RWPE1 (cell line): Measurements from ENCODE around the gene FRYL.
"Not testable (repeated sequence)": the region's sequence is repeated elsewhere in the genome, so short reads cannot be mapped to it uniquely, and the experiment has no call there.

Source experiments
- CTCF ChIA-PET: fragments of 350-600 bp; sonication (Branson Sonifier 250); formaldehyde crosslinking; extraction: SDS; loops from one replicate; lab custom pipeline; 2021; lab: Yijun Ruan, JAX
- POLR2A ChIA-PET: fragments of 400-600 bp; formaldehyde crosslinking; extraction: SDS; loops from one replicate; lab custom pipeline; 2020; ENCODE audit warnings: antibody characterized with exemption; ENCODE audit not compliant: low non-redundant PET; lab: Yijun Ruan, JAX
- DNase-seq: peaks from one replicate; pipeline ENCODE4 v3.0.0; 2012; ENCODE audit warnings: low spot score
- H3K27ac ChIP-seq: fragments of 450-650 bp; 2 replicates; pipeline ENCODE4 v1.5.1; 2017
- TF ChIP-seq, protein P1 (sequence below): fragments of 450-650 bp; conservative IDR thresholded peaks from 2 replicates; pipeline ENCODE4 v1.5.1; 2017; ENCODE audit warnings: low read depth, mild to moderate bottlenecking

FRYL gene

DNA sequence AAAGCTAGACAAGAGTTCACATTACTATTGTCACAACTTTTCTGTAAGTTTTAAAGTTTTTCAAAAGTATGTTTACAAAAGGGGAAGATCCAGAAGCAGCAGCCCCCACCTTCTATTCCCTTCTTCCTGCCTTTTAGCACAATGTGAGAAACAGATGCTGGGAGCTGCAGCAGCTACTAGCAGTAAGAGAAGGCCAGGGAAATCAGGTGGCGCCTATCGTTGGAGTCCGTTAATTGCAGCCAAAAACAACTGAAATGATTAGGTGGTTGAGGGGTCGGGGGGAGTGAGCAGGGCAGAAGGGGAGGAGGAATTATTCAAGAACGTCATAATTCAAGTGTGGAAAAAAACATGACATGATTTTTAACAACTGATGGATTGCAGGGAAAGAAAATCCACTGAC is 27.4 kb downstream of the FRYL start:
- no peak for DNase-seq
- POLR2A ChIA-PET = no interaction called here
- CTCF ChIA-PET = no interaction called here
- H3K27ac ChIP-seq = no peak overlapping the region
- TF ChIP-seq, protein P1, sequence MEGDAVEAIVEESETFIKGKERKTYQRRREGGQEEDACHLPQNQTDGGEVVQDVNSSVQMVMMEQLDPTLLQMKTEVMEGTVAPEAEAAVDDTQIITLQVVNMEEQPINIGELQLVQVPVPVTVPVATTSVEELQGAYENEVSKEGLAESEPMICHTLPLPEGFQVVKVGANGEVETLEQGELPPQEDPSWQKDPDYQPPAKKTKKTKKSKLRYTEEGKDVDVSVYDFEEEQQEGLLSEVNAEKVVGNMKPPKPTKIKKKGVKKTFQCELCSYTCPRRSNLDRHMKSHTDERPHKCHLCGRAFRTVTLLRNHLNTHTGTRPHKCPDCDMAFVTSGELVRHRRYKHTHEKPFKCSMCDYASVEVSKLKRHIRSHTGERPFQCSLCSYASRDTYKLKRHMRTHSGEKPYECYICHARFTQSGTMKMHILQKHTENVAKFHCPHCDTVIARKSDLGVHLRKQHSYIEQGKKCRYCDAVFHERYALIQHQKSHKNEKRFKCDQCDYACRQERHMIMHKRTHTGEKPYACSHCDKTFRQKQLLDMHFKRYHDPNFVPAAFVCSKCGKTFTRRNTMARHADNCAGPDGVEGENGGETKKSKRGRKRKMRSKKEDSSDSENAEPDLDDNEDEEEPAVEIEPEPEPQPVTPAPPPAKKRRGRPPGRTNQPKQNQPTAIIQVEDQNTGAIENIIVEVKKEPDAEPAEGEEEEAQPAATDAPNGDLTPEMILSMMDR = no peak

DNA sequence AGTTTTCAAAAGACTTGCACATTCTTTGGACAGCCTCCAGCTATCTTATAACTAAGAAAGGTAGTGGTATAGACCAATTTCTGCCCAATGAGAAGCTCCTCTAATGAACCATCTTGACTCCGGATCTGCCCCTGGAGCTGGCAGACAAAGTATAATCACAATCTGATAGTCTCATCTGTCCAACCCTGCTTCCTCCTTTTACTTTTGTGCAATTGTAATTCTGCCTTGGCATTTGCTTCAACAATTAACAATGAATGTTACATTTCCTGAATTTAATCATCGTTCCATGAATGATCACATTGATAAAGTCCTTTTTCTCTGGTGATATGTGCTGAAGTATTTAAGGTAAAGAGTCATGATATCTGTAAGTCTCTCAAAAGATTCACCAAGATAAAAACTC is 27.8 kb downstream of the FRYL start:
- POLR2A ChIA-PET = no interaction called here
- no peak for DNase-seq
- TF ChIP-seq, protein P1 = no peak
- H3K27ac ChIP-seq = no peak overlapping the region
- CTCF ChIA-PET = no interaction called here

DNA sequence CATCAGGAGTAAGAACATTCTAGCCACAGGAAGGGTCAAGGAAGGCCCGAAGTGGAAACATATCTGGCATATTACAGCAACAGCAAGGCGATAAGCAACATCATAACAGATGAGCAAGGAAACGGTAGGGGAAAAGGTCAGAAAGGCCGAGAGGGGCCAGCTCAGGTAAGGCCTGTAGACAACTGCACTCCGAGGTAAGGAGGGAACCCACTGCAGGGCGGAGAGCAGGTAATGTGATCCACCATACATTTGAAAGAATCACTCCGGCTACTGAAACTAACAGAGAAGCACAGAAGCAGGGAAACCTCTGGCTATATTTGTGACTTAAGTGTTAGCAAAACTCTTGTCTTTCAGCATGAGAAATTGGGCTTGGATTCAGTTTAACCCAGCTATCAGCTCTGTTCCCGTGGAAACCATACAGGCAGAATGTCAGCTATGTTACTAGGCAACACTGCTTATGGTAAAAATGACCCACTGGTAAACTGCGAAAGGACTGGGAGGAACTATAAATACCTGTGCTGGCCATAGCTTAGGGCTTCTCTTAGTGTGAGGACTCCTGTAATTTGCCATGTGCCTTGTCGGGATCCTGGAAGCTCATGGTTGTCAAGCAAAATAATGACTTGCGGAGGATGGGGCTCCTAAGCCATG is 31.0 kb downstream of the FRYL start:
- TF ChIP-seq, protein P1 = no peak
- no peak for DNase-seq
- POLR2A ChIA-PET = no interaction called here
- H3K27ac ChIP-seq = no peak overlapping the region; the same call in 1 of the 2 replicates
- CTCF ChIA-PET = no interaction called here

DNA sequence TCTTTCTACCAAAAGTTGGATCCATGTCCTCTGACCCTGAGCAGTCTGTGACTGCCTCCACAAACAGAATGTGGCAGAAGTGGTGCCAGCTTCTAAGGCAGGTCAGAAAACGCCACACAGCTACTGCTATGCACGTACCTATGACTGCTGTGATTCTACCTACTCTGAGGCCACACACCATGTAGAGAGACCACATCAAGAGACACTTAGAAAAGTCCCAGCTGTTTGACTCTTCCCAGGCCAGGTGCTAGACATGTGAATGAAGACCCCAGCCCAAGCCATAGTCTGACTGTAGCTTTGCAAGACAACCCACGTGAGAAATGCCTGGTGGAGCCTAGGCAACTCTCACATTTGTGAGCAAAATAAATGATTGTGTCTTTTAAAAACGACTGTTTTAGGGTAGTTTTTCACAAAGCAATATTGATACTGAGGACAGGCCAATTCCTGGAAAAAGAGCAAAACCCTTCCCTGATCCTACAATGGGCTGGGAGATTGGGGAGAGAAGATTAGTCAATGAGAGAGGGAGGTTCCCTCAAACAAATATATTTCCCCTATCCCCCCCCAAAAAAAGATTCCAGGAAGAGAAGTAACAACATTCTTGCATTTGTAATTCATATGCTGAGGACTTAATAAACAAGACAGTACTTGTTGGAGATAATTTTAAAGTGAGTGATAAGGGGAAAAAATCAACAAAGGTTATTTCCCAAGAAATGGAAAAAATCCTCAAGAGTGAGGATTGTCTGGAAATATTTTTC is 33.3 kb downstream of the FRYL start:
- ChIA-PET POLR2A (no interaction called here), CTCF (interaction anchor here (0.5 to 0.6 kb wide), 2 partner anchors 10 to 510 kb away, joined by 3 to 4 read pairs; no protein-coding TSS in a partner anchor)
- TF ChIP-seq, protein P1 = no peak
- peak; percentile 85 for DNase-seq
- peak overlapping the region; percentile 75 for H3K27ac ChIP-seq

DNA sequence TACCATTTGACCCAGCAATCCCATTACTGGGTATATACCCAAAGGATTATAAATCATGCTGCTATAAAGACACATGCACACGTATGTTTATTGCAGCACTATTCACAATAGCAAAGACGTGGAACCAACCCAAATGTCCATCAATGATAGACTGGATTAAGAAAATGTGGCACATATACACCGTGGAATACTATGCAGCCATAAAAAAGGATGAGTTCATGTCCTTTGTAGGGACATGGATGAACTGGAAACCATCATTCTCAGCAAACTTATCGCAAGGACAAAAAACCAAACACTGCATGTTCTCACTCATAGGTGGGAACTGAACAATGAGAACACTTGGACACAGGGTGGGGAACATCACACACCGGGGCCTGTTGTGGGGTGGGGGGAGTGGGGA is 34.9 kb downstream of the FRYL start:
- H3K27ac ChIP-seq, DNase-seq, POLR2A ChIA-PET, CTCF ChIA-PET: not testable (repeated sequence)

DNA sequence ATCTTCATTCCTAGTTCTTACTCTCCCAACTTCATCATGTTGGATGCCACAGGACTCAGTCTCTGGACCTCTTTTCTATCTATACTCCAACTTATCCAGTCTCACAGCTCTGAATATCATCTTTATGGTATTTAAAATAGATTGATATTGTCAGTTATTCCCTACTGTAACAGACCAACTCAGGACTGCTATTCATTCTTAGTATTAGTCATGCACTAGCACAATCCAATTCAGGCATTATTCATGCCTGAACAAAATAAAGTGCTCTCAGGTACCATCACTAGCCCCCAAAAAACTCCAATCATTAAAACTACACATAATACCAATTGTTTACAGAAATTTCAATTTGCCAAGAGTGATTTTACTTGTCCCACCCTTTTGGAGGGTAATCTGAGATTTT is 37.7 kb downstream of the FRYL start:
- ChIA-PET CTCF (no interaction called here), POLR2A (no interaction called here)
- DNase-seq = peak; percentile 18
- TF ChIP-seq, protein P1 = no peak
- H3K27ac ChIP-seq = no peak overlapping the region

DNA sequence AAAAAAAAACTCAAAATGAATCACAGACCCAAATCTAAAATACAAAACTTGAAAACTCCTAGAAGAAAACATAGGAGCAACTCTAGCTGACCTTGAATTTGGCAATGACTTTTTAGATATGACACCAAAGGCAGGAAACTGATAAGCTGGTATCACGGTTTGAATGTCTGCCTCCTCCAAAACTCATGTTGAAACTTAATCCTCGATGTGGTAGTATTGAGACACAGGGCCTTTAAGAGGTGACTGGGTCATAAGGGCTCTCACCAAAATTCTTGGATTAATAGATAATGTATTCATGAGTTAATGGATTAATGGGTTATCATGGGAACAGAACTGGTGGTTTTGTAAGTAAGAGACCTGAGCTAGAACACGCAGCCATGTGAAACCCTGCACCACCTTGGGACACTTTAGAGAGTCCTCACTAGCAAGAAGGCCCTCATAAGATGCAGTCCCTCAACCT is 40.5 kb downstream of the FRYL start:
- TF ChIP-seq, protein P1 = no peak
- ChIA-PET CTCF (interaction anchor here (0.6 kb wide), 1 partner anchor 368 kb away, joined by 3 read pairs; no protein-coding TSS in a partner anchor), POLR2A (no interaction called here)
- no peak for DNase-seq
- no peak overlapping the region for H3K27ac ChIP-seq
